Neuron (in vitro differentiated cells): ENCODE data around the gene RP9.

Experiments used
- H2AFZ ChIP-seq: one replicate; pipeline ENCODE4 v1.6.1; 2013; ENCODE audit warnings: low read depth, mild to moderate bottlenecking, inconsistent platforms, low read length, moderate library complexity
- H3K27me3 ChIP-seq: one replicate; pipeline ENCODE4 v1.6.1; 2013; ENCODE audit warnings: low read length; ENCODE audit not compliant: insufficient read depth
- H3K36me3 ChIP-seq: one replicate; pipeline ENCODE4 v1.6.1; 2013; ENCODE audit warnings: low read length; ENCODE audit not compliant: insufficient read depth
- H3K4me1 ChIP-seq: one replicate; pipeline ENCODE4 v1.6.1; 2013; ENCODE audit warnings: low read length; ENCODE audit not compliant: insufficient read depth
- H3K4me3 ChIP-seq: 2 replicates; pipeline ENCODE4 v1.5.1; 2013; ENCODE audit warnings: mild to moderate bottlenecking, low read length, moderate library complexity
- H3K9me3 ChIP-seq: one replicate; pipeline ENCODE4 v1.6.1; 2013; ENCODE audit warnings: low read length

Gene RP9

GRCh38 chr7:33091641-33092191 lies 17.5 kb downstream of the RP9 start:
- H3K36me3 ChIP-seq = peaks cover 30% of the 10 kb centered on the region
- H3K4me1 ChIP-seq = no peaks in the 10 kb centered on the region
- no peak overlapping the region for H3K4me3 ChIP-seq
- H3K9me3 ChIP-seq = no peaks in the 10 kb centered on the region
- H2AFZ ChIP-seq = no peak overlapping the region
- H3K27me3 ChIP-seq = no peaks in the 10 kb centered on the region

- H3K9me3 ChIP-seq = no peaks in the 10 kb centered on the region
- peaks cover 24% of the 10 kb centered on the region for H3K36me3 ChIP-seq
- no peaks in the 10 kb centered on the region for H3K4me1 ChIP-seq
- H3K27me3 ChIP-seq = no peaks in the 10 kb centered on the region
- H3K4me3 ChIP-seq = no peak overlapping the region
- H2AFZ ChIP-seq = no peak overlapping the region
Observed at GRCh38 chr7:33091111-33091531, 18.1 kb downstream of the RP9 start.

GRCh38 chr7:33089142-33089541 lies 20.1 kb downstream of the RP9 start:
- Histone ChIP-seq H3K4me3 (no peak overlapping the region), H3K36me3 (peaks cover 8% of the 10 kb centered on the region), H3K4me1 (no peaks in the 10 kb centered on the region), H2AFZ (no peak overlapping the region), H3K9me3 (peaks cover 2% of the 10 kb centered on the region), H3K27me3 (no peaks in the 10 kb centered on the region)

GRCh38 chr7:33087858-33088257 lies 21.3 kb downstream of the RP9 start:
- H3K4me1 ChIP-seq = no peaks in the 10 kb centered on the region
- no peak overlapping the region for H2AFZ ChIP-seq
- peaks cover 2% of the 10 kb centered on the region for H3K9me3 ChIP-seq
- no peaks in the 10 kb centered on the region for H3K36me3 ChIP-seq
- H3K4me3 ChIP-seq = no peak overlapping the region
- no peaks in the 10 kb centered on the region for H3K27me3 ChIP-seq

GRCh38 chr7:33087356-33087755 lies 21.8 kb downstream of the RP9 start:
- peaks cover 2% of the 10 kb centered on the region for H3K9me3 ChIP-seq
- no peaks in the 10 kb centered on the region for H3K27me3 ChIP-seq
- no peaks in the 10 kb centered on the region for H3K4me1 ChIP-seq
- no peak overlapping the region for H3K4me3 ChIP-seq
- H3K36me3 ChIP-seq = no peaks in the 10 kb centered on the region
- no peak overlapping the region for H2AFZ ChIP-seq

GRCh38 chr7:33079763-33080690 lies 29.2 kb downstream of the RP9 start:
- no peak overlapping the region for H2AFZ ChIP-seq

GRCh38 chr7:33079096-33079495 lies 30.1 kb downstream of the RP9 start:
- Histone ChIP-seq H3K4me3 (no peak overlapping the region), H3K9me3 (no peaks in the 10 kb centered on the region), H3K4me1 (no peaks in the 10 kb centered on the region), H2AFZ (no peak overlapping the region), H3K27me3 (peaks cover 4% of the 10 kb centered on the region), H3K36me3 (no peaks in the 10 kb centered on the region)

More at GRCh38 chr7:33079763-33080690, 29.2 kb downstream of the RP9 start:
- H3K27me3 ChIP-seq = peaks cover 4% of the 10 kb centered on the region
- H3K4me3 ChIP-seq = no peak overlapping the region
- H3K4me1 ChIP-seq = no peaks in the 10 kb centered on the region
- no peaks in the 10 kb centered on the region for H3K36me3 ChIP-seq
- no peaks in the 10 kb centered on the region for H3K9me3 ChIP-seq

GRCh38 chr7:33076737-33077136 lies 32.5 kb downstream of the RP9 start:
- no peak overlapping the region for H3K4me3 ChIP-seq
- H3K4me1 ChIP-seq = no peaks in the 10 kb centered on the region
- no peaks in the 10 kb centered on the region for H3K36me3 ChIP-seq
- H2AFZ ChIP-seq = no peak overlapping the region
- H3K27me3 ChIP-seq = peaks cover 4% of the 10 kb centered on the region
- no peaks in the 10 kb centered on the region for H3K9me3 ChIP-seq

- Histone ChIP-seq H3K36me3 (no peaks in the 10 kb centered on the region), H3K27me3 (peaks cover 4% of the 10 kb centered on the region), H3K4me3 (no peak overlapping the region), H3K4me1 (no peaks in the 10 kb centered on the region), H3K9me3 (no peaks in the 10 kb centered on the region), H2AFZ (no peak overlapping the region)
Observed at GRCh38 chr7:33075818-33076518, 33.2 kb downstream of the RP9 start.

- Histone ChIP-seq H3K4me3 (no peak overlapping the region), H3K4me1 (no peaks in the 10 kb centered on the region), H3K9me3 (peaks cover 4% of the 10 kb centered on the region), H2AFZ (no peak overlapping the region), H3K36me3 (no peaks in the 10 kb centered on the region), H3K27me3 (no peaks in the 10 kb centered on the region)
Observed at GRCh38 chr7:33073243-33073642, 36.0 kb downstream of the RP9 start.

- H3K36me3 ChIP-seq = no peaks in the 10 kb centered on the region
Observed at GRCh38 chr7:33072471-33072870, 36.7 kb downstream of the RP9 start.

GRCh38 chr7:33070831-33071230 lies 38.4 kb downstream of the RP9 start:
- no peak overlapping the region for H2AFZ ChIP-seq
- H3K27me3 ChIP-seq = no peaks in the 10 kb centered on the region
- H3K9me3 ChIP-seq = peaks cover 4% of the 10 kb centered on the region
- no peaks in the 10 kb centered on the region for H3K4me1 ChIP-seq
- H3K36me3 ChIP-seq = no peaks in the 10 kb centered on the region
- no peak overlapping the region for H3K4me3 ChIP-seq

More at GRCh38 chr7:33072471-33072870, 36.7 kb downstream of the RP9 start:
- Histone ChIP-seq H3K9me3 (peaks cover 4% of the 10 kb centered on the region), H3K4me1 (no peaks in the 10 kb centered on the region), H2AFZ (no peak overlapping the region), H3K4me3 (no peak overlapping the region), H3K27me3 (no peaks in the 10 kb centered on the region)

GRCh38 chr7:33070277-33070676 lies 38.9 kb downstream of the RP9 start:
- no peaks in the 10 kb centered on the region for H3K27me3 ChIP-seq
- peaks cover 4% of the 10 kb centered on the region for H3K9me3 ChIP-seq
- no peak overlapping the region for H3K4me3 ChIP-seq
- no peak overlapping the region for H2AFZ ChIP-seq
- no peaks in the 10 kb centered on the region for H3K4me1 ChIP-seq
- H3K36me3 ChIP-seq = no peaks in the 10 kb centered on the region
